LNCaP clone FGC (cell line): Measurements from ENCODE around the gene SPRED1.

ENCODE experiments used
- DNase-seq: peaks from one replicate; pipeline ENCODE4 v3.0.0-alpha.2; 2011; ENCODE audit warnings: low read depth
- H3K4me3 ChIP-seq: 2 replicates; pipeline ENCODE4 v1.5.1; 2011; ENCODE audit warnings: mild to moderate bottlenecking, low read depth, low read length, control low read depth
- TF ChIP-seq, protein P1 (sequence below): IDR thresholded peaks from 2 replicates; pipeline ENCODE4 v1.5.1; 2012; ENCODE audit warnings: mild to moderate bottlenecking; ENCODE audit not compliant: control insufficient read depth, insufficient read depth; ENCODE audit errors: extremely low read depth

Gene SPRED1

GRCh38 chr15:38247336-38247735 lies 5.3 kb upstream of the SPRED1 start:
- no peak for DNase-seq
- TF ChIP-seq, protein P1, sequence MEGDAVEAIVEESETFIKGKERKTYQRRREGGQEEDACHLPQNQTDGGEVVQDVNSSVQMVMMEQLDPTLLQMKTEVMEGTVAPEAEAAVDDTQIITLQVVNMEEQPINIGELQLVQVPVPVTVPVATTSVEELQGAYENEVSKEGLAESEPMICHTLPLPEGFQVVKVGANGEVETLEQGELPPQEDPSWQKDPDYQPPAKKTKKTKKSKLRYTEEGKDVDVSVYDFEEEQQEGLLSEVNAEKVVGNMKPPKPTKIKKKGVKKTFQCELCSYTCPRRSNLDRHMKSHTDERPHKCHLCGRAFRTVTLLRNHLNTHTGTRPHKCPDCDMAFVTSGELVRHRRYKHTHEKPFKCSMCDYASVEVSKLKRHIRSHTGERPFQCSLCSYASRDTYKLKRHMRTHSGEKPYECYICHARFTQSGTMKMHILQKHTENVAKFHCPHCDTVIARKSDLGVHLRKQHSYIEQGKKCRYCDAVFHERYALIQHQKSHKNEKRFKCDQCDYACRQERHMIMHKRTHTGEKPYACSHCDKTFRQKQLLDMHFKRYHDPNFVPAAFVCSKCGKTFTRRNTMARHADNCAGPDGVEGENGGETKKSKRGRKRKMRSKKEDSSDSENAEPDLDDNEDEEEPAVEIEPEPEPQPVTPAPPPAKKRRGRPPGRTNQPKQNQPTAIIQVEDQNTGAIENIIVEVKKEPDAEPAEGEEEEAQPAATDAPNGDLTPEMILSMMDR: no peak
- no peak overlapping the region for H3K4me3 ChIP-seq

DNA sequence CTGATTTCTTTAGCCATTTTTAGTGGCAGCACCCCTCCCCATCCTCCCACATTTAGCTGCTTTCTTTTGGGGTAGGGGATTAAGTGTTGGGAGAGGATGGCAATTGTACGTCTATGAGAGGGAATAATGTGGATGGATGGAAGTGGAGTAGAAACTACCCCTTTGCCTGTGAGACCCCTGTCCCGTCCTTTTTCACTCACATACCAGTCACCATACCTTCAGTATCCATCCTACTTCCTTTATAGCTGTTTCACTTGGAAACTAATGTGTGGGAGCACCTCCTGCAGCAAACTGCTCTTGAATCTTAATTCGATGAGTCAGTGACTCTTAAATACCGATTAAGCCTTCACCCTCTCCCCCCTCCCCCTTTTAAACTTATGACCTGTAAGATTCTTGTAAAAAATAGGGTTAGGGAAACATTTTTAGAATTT lies 730 bp downstream of the SPRED1 start:
- peak overlapping the region; percentile 64 for H3K4me3 ChIP-seq
- DNase-seq: no peak

GRCh38 chr15:38254051-38254883 lies 1.6 kb downstream of the SPRED1 start:
- TF ChIP-seq, protein P1: no peak
- H3K4me3 ChIP-seq: peak overlapping the region; percentile 64

More for the DNA sequence above, 730 bp downstream of the SPRED1 start:
- TF ChIP-seq, protein P1: no peak

GRCh38 chr15:38255690-38256089 lies 3.1 kb downstream of the SPRED1 start:
- TF ChIP-seq, protein P1: no peak
- no peak overlapping the region for H3K4me3 ChIP-seq
- no peak for DNase-seq

More at GRCh38 chr15:38254051-38254883, 1.6 kb downstream of the SPRED1 start:
- DNase-seq: peak; percentile 62

- TF ChIP-seq, protein P1: no peak
- DNase-seq: no peak
- H3K4me3 ChIP-seq: no peak overlapping the region
Measured at GRCh38 chr15:38257676-38258075, 5.0 kb downstream of the SPRED1 start.

DNA sequence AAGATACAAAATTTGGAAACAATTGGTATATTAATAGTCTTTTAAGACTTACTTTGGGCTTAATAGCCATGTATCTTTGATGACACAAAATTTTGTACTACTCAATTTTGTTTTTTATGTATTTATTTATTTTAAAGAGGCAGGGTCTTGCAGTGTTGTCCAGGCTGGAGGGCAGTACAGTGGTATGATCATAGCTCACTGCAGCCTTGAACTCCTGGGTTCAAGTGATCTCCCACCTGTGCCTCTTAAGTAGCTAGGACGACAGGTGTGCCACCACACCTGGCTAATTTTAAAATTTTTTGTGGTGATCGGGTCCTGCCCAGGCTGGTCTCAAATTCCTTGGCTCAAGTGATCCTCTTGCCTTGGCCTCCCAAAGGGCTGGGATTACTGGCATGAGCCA lies 6.5 kb downstream of the SPRED1 start:
- no peak for DNase-seq
- TF ChIP-seq, protein P1: no peak
- H3K4me3 ChIP-seq: no peak overlapping the region

GRCh38 chr15:38260077-38260476 lies 7.4 kb downstream of the SPRED1 start:
- H3K4me3 ChIP-seq: no peak overlapping the region
- TF ChIP-seq, protein P1: no peak
- no peak for DNase-seq
